DOHH2 (cell line): ENCODE results near the gene SIAH2.

Experiments used
- H3F3A ChIP-seq: fragments of 200-600 bp; sonication (generic), shearing (Covaris generic); 2 replicates; pipeline ENCODE4 v1.6.0; 2016; ENCODE audit warnings: antibody characterized with exemption, mild to moderate bottlenecking; ENCODE audit not compliant: control insufficient read depth, insufficient read depth
- H3K27ac ChIP-seq: fragments of 200-600 bp; sonication (generic); 2 replicates; pipeline ENCODE4 v1.5.1; 2014; ENCODE audit warnings: low read depth, mild to moderate bottlenecking, low read length, moderate library complexity
- H3K27me3 ChIP-seq: fragments of 200-600 bp; sonication (generic); 2 replicates; pipeline ENCODE4 v1.6.1; 2014; ENCODE audit warnings: mild to moderate bottlenecking, low read length, mixed read lengths; ENCODE audit not compliant: control insufficient read depth
- H3K36me3 ChIP-seq: fragments of 200-600 bp; sonication (generic); 2 replicates; pipeline ENCODE4 v1.6.1; 2014; ENCODE audit warnings: mild to moderate bottlenecking, low read length, moderate library complexity, mixed read lengths; ENCODE audit not compliant: control insufficient read depth
- H3K4me1 ChIP-seq: fragments of 200-600 bp; sonication (generic); 2 replicates; pipeline ENCODE4 v1.6.1; 2014; ENCODE audit warnings: mild to moderate bottlenecking, low read length, mixed read lengths; ENCODE audit not compliant: control insufficient read depth
- H3K4me2 ChIP-seq: fragments of 200-600 bp; sonication (generic); 2 replicates; pipeline ENCODE4 v1.6.0; 2014; ENCODE audit warnings: mild to moderate bottlenecking, low read length, moderate library complexity
- H3K4me3 ChIP-seq: fragments of 200-600 bp; sonication (generic); 2 replicates; pipeline ENCODE4 v1.5.1; 2014; ENCODE audit warnings: mild to moderate bottlenecking, low read length, mixed read lengths
- H3K79me2 ChIP-seq: fragments of 200-600 bp; sonication (generic); 2 replicates; pipeline ENCODE4 v1.6.1; 2014; ENCODE audit warnings: mild to moderate bottlenecking, low read length, mixed read lengths; ENCODE audit not compliant: control insufficient read depth
- H3K9me2 ChIP-seq: fragments of 200-600 bp; sonication (generic); replicated peaks from 2 replicates; pipeline ENCODE4 v1.6.1; 2014; ENCODE audit warnings: mild to moderate bottlenecking, low read length, mixed read lengths; ENCODE audit not compliant: control insufficient read depth
- H3K9me3 ChIP-seq: fragments of 200-600 bp; sonication (generic); 2 replicates; pipeline ENCODE4 v1.6.1; 2014; ENCODE audit warnings: antibody characterized with exemption, low read length, mixed read lengths; ENCODE audit not compliant: control insufficient read depth, insufficient read depth
- H4K20me1 ChIP-seq: fragments of 200-600 bp; sonication (generic); 2 replicates; pipeline ENCODE4 v1.6.0; 2014; ENCODE audit warnings: low read depth, mild to moderate bottlenecking, antibody characterized with exemption, low read length, moderate library complexity; ENCODE audit not compliant: control insufficient read depth, insufficient read depth
- CTCF ChIP-seq: fragments of 200-600 bp; sonication (generic); IDR thresholded peaks from one replicate; pipeline ENCODE4 v1.5.1; 2014; ENCODE audit warnings: antibody characterized with exemption, mild to moderate bottlenecking, low read depth, low read length; ENCODE audit not compliant: poor library complexity, severe bottlenecking
- EZH2phosphoT487 ChIP-seq: fragments of 200-600 bp; sonication (generic); IDR thresholded peaks from 2 replicates; pipeline ENCODE4 v1.6.1; 2017; ENCODE audit warnings: borderline replicate concordance, mild to moderate bottlenecking, antibody characterized with exemption, low read length, moderate library complexity, mixed read lengths

SIAH2 gene

GRCh38 chr3:150744041-150744918, 18.7 kb downstream of the SIAH2 start:
- Histone ChIP-seq H3F3A (peaks cover 2% of the 10 kb centered on the region; the same call in 1 of the 2 replicates), H3K9me2 (no peaks in the 10 kb centered on the region), H3K27me3 (peaks cover 9% of the 10 kb centered on the region), H3K79me2 (no peaks in the 10 kb centered on the region; the same call in 1 of the 2 replicates), H3K27ac (no peak overlapping the region), H3K4me3 (no peak overlapping the region), H3K4me1 (peaks cover 23% of the 10 kb centered on the region), H3K4me2 (no peak overlapping the region), H4K20me1 (peaks cover 8% of the 10 kb centered on the region; the same call in 1 of the 2 replicates), H3K9me3 (no peaks in the 10 kb centered on the region), H3K36me3 (no peaks in the 10 kb centered on the region)
- TF ChIP-seq EZH2phosphoT487 (no peak), CTCF (no peak)

DNA sequence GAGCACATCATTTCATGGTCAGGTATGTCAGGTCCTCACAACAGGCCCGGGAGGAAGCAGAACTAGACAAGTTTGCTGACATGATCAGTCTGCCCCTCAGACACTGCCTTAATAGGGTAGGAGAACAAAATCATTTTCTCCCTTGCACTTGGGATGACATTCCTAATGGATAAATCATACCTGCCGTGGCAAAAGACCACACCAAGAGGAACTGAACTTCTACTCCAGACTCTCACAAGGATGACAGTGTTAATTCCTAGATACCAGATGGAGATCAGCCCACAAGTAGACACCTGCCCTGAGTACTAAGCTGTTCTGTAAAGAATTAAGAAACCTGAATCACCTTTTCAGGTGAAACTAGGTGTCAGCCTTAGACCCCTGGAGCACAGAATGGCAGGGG, 19.5 kb downstream of the SIAH2 start:
- H3K4me1 ChIP-seq = peaks cover 31% of the 10 kb centered on the region
- no peaks in the 10 kb centered on the region; the same call in 1 of the 2 replicates for H3K79me2 ChIP-seq
- no peaks in the 10 kb centered on the region for H3K36me3 ChIP-seq
- H3K4me3 ChIP-seq = no peak overlapping the region
- H3K27me3 ChIP-seq = peaks cover 8% of the 10 kb centered on the region
- TF ChIP-seq EZH2phosphoT487 (no peak), CTCF (no peak)
- no peaks in the 10 kb centered on the region for H3K9me3 ChIP-seq
- H3K27ac ChIP-seq = no peak overlapping the region
- H3K9me2 ChIP-seq = no peaks in the 10 kb centered on the region
- H4K20me1 ChIP-seq = peaks cover 10% of the 10 kb centered on the region; the same call in 1 of the 2 replicates
- H3K4me2 ChIP-seq = no peak overlapping the region
- H3F3A ChIP-seq = 0 out of 2 replicates have a peak, but pooled peaks cover 2% of the 10 kb centered on the region

DNA sequence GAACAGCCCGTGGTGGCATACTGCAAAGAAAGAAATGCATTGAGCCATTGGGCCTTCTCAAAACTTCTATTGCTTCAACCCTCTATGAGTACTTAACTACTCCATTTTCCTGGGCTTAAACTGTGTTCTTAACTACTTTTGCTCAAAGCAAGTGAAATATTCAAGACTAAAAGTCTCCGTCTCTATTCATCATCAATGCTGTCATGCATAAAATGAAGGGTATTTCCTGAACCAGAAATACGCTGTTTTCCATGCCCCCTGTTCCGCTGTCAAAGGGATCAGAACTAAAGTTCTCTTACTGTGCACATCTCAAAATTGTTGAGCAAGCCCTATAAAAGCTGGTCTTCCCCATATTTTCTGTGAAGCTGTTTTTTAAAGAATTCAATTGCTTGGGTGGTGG, 20.3 kb downstream of the SIAH2 start:
- Histone ChIP-seq H4K20me1 (peaks cover 18% of the 10 kb centered on the region; the same call in 1 of the 2 replicates), H3K27ac (no peak overlapping the region), H3K9me2 (no peaks in the 10 kb centered on the region), H3K4me2 (no peak overlapping the region), H3K4me3 (no peak overlapping the region), H3K9me3 (no peaks in the 10 kb centered on the region), H3K27me3 (peaks cover 16% of the 10 kb centered on the region), H3F3A (0 out of 2 replicates have a peak, but pooled peaks cover 2% of the 10 kb centered on the region), H3K4me1 (peaks cover 36% of the 10 kb centered on the region), H3K36me3 (no peaks in the 10 kb centered on the region), H3K79me2 (no peaks in the 10 kb centered on the region; the same call in 1 of the 2 replicates)
- no peak for TF ChIP-seq EZH2phosphoT487
- no peak for TF ChIP-seq CTCF
